Esophagus squamous epithelium (tissue), 5 donors: ENCODE measurements around the gene GNAT3. TPM values are rescaled to one million over a fixed set of nuclear protein-coding genes. Genes with fewer than 3 reads are reported as not detected.

ENCODE experiments used
- DNase-seq: peaks from one replicate; lab custom pipeline; 2025; lab: John Stamatoyannopoulos, UW
- H3K27ac ChIP-seq, 4 donors: fragments of 200-600 bp; sonication (generic); one replicate each; pipeline ENCODE4 v1.5.1; 2016 to 2019; ENCODE audit warnings: mild to moderate bottlenecking in 1 of 4
- H3K27me3 ChIP-seq, 4 donors: fragments of 200-600 bp; sonication (generic); 1 replicate in 3 of 4; 2 replicates in 1 of 4; pipeline versions ENCODE4 v1.5.1 to v1.6.0; 2017 to 2021; ENCODE audit warnings: antibody characterized with exemption in 1 of 4
- H3K36me3 ChIP-seq, 3 donors: fragments of 200-600 bp; sonication (generic); one replicate each; pipeline ENCODE4 v1.5.1; 2016 to 2019
- H3K4me1 ChIP-seq, 3 donors: fragments of 200-600 bp; sonication (generic); one replicate each; pipeline ENCODE4 v1.5.1; 2017 to 2019
- H3K4me3 ChIP-seq, 4 donors: fragments of 200-600 bp; sonication (generic); 1 replicate in 3 of 4; 2 replicates in 1 of 4; pipeline ENCODE4 v1.5.1; 2016 to 2019; ENCODE audit warnings: mild to moderate bottlenecking in 2 of 4, moderate library complexity in 1 of 4
- H3K9me3 ChIP-seq, 3 donors: fragments of 200-600 bp; sonication (generic); one replicate each; pipeline ENCODE4 v1.5.1; 2016 to 2019
- POLR2A ChIP-seq, 4 donors: fragments of 450-650 bp; IDR thresholded peaks; one replicate each; pipeline ENCODE4 v1.6.1; 2017; ENCODE audit warnings: antibody characterized with exemption in 4 of 4, mild to moderate bottlenecking in 4 of 4, moderate library complexity in 3 of 4
- WGBS, 2 donors: methylation state at CpG; one replicate each; pipeline ENCODE4 v1.1.5; 2018; 5-methylcytosine and 5-hydroxymethylcytosine counted together
- intact Hi-C: fragments of 100-400 bp; cut with DNase I; formaldehyde crosslinking; loops from one replicate; pipeline ENCODE4 v1.15.0; 2022
- total RNA-seq, 4 donors: library from RNA; depleted of rRNA; stranded (reverse); fragments of >200 nt; gene quantifications; one replicate each; pipeline ENCODE4 v1.1.0, GENCODE V29; 2016
- TF ChIP-seq, protein P1 (sequence below), 6 experiments: fragments of 450-650 bp in 4 of 6; fragments of 200-600 bp in 2 of 6; sonication (generic) in 2 of 6; IDR thresholded peaks; one replicate each; pipeline ENCODE4 v1.5.1; 2016 to 2019; ENCODE audit warnings: antibody characterized with exemption in 6 of 6, mild to moderate bottlenecking in 4 of 6, moderate library complexity in 4 of 6
- donor health status: DM: yes; HTN: yes; CAD: no.

The GNAT3 gene
- total RNA-seq, 4 donors from 2014 or later = not detected

DNA sequence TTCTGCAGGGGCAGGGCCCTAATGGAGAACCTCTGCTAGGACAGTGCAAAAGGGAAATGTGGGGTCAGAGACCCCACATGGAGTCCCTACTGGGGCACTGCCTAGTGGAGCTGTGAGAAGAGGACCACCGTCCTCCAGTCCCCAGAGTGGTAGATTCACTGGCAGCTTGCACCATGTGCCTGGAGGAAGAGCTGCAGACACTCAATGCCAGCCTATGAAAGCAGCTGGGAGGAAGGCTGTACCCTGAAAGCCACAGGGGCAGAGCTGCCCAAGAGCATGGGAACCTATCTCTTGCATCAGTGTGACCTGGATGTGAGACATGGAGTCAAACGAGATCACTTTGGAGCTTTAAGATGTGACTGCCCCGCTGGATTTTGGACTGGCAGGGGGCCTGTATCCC lies 20.3 kb upstream of the GNAT3 start:
- H3K9me3 ChIP-seq = no peaks in the 10 kb centered on the region
- H3K4me3 ChIP-seq = no peak overlapping the region
- no peaks in the 10 kb centered on the region for H3K36me3 ChIP-seq
- no peak for DNase-seq
- H3K27ac ChIP-seq = no peak overlapping the region
- WGBS, 2 donors = 77 to 94% methylated on average over 2 to 3 of the region's 3 CpGs
- H3K27me3 ChIP-seq = no peaks in the 10 kb centered on the region
- peaks cover 0 to 5% (median 0%) of the 10 kb centered on the region in 3 donors for H3K4me1 ChIP-seq
- intact Hi-C loops = no loop called here
- TF ChIP-seq, protein P1, sequence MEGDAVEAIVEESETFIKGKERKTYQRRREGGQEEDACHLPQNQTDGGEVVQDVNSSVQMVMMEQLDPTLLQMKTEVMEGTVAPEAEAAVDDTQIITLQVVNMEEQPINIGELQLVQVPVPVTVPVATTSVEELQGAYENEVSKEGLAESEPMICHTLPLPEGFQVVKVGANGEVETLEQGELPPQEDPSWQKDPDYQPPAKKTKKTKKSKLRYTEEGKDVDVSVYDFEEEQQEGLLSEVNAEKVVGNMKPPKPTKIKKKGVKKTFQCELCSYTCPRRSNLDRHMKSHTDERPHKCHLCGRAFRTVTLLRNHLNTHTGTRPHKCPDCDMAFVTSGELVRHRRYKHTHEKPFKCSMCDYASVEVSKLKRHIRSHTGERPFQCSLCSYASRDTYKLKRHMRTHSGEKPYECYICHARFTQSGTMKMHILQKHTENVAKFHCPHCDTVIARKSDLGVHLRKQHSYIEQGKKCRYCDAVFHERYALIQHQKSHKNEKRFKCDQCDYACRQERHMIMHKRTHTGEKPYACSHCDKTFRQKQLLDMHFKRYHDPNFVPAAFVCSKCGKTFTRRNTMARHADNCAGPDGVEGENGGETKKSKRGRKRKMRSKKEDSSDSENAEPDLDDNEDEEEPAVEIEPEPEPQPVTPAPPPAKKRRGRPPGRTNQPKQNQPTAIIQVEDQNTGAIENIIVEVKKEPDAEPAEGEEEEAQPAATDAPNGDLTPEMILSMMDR (IDR thresholded peaks at IDR 0.05) = no peak
- TF ChIP-seq POLR2A (IDR thresholded peaks at IDR 0.05) = no peak

DNA sequence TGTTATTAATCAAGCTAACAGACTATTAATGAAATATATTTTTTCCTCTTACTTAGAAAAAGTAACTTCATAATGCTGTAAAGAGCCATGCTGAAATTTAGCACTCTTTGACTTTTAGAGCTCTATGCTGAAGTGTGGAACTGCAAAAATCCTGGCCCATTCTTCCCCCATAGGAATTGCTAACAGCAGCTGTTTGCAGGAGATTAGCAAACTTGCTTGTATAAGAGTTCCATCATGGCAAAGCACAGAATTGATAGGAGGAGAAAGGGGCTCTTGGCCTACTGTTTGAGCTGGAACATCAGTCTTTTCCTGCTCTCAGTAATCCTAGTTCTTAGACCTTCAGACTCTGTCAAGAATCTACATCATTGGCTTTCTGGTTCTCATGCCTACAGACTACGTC lies 18.3 kb upstream of the GNAT3 start:
- WGBS, 2 donors = 79 to 85% methylated on average over 1 of the region's 1 CpG
- DNase-seq = no peak
- intact Hi-C loops = no loop called here
- no peak overlapping the region for H3K27ac ChIP-seq
- no peaks in the 10 kb centered on the region for H3K27me3 ChIP-seq
- no peak overlapping the region for H3K4me3 ChIP-seq
- peaks cover 0 to 5% (median 0%) of the 10 kb centered on the region in 3 donors for H3K4me1 ChIP-seq
- TF ChIP-seq, protein P1 (IDR thresholded peaks at IDR 0.05) = no peak
- TF ChIP-seq POLR2A (IDR thresholded peaks at IDR 0.05) = no peak
- H3K36me3 ChIP-seq = no peaks in the 10 kb centered on the region
- no peaks in the 10 kb centered on the region for H3K9me3 ChIP-seq

DNA sequence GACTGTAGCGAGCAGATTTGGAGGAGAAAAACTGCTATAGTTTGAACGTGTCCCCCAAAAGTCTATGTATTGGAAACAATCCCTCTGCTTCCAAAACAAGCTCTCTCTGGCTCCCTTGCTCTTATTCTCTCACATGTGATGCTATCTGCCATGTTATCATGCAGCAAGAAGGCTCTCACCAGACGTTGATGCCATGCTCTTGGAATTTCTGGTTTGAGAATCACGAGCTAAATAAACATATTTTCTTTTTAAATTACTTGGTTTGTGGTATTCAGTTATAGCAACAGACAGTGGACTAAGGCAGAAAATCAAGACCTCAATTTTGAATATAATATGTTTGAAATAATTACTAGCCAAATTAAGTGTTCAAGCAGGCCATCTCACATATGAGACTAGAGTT lies 17.5 kb upstream of the GNAT3 start:
- H3K27ac ChIP-seq = no peak overlapping the region
- DNase-seq = no peak
- H3K36me3 ChIP-seq = no peaks in the 10 kb centered on the region
- intact Hi-C loops = no loop called here
- no peaks in the 10 kb centered on the region for H3K9me3 ChIP-seq
- 78% methylated on average over 4 of the region's 4 CpGs for WGBS, 2 donors
- H3K4me3 ChIP-seq = no peak overlapping the region
- H3K4me1 ChIP-seq = peaks cover 0 to 5% (median 0%) of the 10 kb centered on the region in 3 donors
- H3K27me3 ChIP-seq = no peaks in the 10 kb centered on the region
- TF ChIP-seq, protein P1 (IDR thresholded peaks at IDR 0.05) = no peak
- no peak for TF ChIP-seq POLR2A (IDR thresholded peaks at IDR 0.05)

DNA sequence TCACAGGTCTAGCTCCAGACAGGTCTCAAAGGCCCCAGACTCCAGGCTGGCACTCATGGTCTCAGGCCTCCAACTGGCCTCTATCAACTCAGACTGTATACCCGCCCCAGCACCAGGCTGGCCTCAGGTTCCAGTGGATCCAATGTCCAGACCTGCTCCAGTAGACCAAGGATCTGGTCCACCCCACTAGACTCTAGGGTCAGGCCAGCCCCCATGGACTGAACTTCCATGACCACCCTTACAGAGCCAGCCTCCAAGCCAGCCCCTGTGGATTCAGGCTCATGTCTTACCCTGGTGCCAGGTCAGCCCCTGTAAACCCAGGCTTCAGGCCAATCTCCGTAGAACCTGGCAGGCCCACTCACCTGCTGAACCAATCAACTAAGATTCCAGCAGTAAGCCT lies 16.8 kb upstream of the GNAT3 start:
- H3K36me3 ChIP-seq = no peaks in the 10 kb centered on the region

DNA sequence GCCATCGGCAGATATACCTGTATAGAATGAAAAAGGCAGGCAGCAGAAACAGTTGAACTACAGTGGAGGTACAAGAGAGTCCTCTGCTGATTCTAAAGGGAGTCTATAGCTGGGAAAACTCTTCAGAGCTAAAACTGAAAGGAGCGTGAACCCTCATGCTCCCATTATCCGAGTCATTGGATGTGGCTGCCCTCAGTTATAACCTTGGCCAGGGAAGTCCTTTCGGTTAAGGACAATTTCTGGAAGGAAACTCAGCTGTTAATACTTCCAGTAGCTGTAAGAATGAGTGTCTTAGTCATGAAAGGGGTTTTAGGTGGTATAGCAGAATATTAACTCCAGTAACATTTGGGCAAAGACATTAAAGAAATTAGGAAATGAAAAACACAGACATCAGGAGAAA lies 14.6 kb upstream of the GNAT3 start:
- TF ChIP-seq POLR2A (IDR thresholded peaks at IDR 0.05) = no peak
- TF ChIP-seq, protein P1 (IDR thresholded peaks at IDR 0.05) = no peak
- H3K4me3 ChIP-seq = no peak overlapping the region
- H3K4me1 ChIP-seq = peaks cover 0 to under 1% (median 0%) of the 10 kb centered on the region in 3 donors
- no peaks in the 10 kb centered on the region for H3K36me3 ChIP-seq
- H3K27ac ChIP-seq = no peak overlapping the region
- 85% methylated on average over 3 to 4 of the region's 4 CpGs for WGBS, 2 donors
- intact Hi-C loops = no loop called here
- no peaks in the 10 kb centered on the region for H3K9me3 ChIP-seq
- no peaks in the 10 kb centered on the region for H3K27me3 ChIP-seq
- DNase-seq = no peak

More for the DNA sequence above, 16.8 kb upstream of the GNAT3 start:
- no peak for DNase-seq
- WGBS, 2 donors = 80 to 100% methylated on average over 1 to 2 of the region's 2 CpGs
- no peak overlapping the region for H3K27ac ChIP-seq
- intact Hi-C loops = no loop called here
- no peaks in the 10 kb centered on the region for H3K9me3 ChIP-seq
- no peaks in the 10 kb centered on the region for H3K27me3 ChIP-seq
- TF ChIP-seq POLR2A (IDR thresholded peaks at IDR 0.05) = no peak
- TF ChIP-seq, protein P1 (IDR thresholded peaks at IDR 0.05) = no peak
- no peak overlapping the region for H3K4me3 ChIP-seq
- peaks cover 0 to 5% (median 0%) of the 10 kb centered on the region in 3 donors for H3K4me1 ChIP-seq
